OCI-LY7 (cell line): Measurements from ENCODE around the gene TMEM132E.

Source experiments
- EZH2phosphoT487 ChIP-seq: fragments of 200-600 bp; sonication (generic); IDR thresholded peaks from 2 replicates; pipeline ENCODE4 v1.6.1; 2018; ENCODE audit warnings: low read depth, borderline replicate concordance, mild to moderate bottlenecking, mixed run types, antibody characterized with exemption, low read length, moderate library complexity, mixed read lengths
- TF ChIP-seq, protein P1 (sequence below): fragments of 200-600 bp; sonication (generic); conservative IDR thresholded peaks from 2 replicates; pipeline ENCODE4 v1.5.1; 2014; ENCODE audit warnings: mild to moderate bottlenecking, antibody characterized with exemption, low read length, moderate library complexity, mixed read lengths

DNA sequence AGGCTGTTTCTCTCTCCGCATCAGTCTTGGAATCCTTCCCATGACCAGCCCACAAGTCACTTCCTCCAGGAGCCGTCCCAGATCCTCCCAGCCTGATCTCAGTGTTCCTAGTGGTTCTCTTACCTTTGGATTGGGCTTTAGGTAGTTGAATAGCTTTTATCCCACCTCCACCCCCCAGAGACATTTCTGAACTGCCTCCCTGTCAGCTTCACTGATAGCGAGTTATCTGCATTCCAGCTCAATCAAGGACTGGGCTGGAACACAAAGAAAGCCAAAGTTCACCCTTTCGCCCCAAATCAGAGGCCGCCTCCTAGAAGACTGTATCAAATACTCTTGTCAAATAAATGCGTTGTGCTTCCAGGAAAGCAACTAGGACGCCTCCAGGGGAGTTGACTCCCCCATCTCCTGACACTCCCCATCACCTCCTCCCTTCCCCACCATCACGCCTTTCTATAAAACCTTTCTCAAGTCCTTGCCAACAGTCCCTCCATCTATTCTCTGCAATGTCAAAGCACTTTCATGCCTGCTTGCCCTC, 72.7 kb downstream of the TMEM132E start:
- TF ChIP-seq, protein P1, sequence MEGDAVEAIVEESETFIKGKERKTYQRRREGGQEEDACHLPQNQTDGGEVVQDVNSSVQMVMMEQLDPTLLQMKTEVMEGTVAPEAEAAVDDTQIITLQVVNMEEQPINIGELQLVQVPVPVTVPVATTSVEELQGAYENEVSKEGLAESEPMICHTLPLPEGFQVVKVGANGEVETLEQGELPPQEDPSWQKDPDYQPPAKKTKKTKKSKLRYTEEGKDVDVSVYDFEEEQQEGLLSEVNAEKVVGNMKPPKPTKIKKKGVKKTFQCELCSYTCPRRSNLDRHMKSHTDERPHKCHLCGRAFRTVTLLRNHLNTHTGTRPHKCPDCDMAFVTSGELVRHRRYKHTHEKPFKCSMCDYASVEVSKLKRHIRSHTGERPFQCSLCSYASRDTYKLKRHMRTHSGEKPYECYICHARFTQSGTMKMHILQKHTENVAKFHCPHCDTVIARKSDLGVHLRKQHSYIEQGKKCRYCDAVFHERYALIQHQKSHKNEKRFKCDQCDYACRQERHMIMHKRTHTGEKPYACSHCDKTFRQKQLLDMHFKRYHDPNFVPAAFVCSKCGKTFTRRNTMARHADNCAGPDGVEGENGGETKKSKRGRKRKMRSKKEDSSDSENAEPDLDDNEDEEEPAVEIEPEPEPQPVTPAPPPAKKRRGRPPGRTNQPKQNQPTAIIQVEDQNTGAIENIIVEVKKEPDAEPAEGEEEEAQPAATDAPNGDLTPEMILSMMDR: no peak
- no peak for TF ChIP-seq EZH2phosphoT487
